ENCODE measurements around the gene SULT6B1.
A peak's percentile ranks its signal among the peaks of the same experiment; 100 is the strongest.
"Not testable (repeated sequence)": the region's sequence is repeated elsewhere in the genome, so short reads cannot be mapped to it uniquely, and the experiment has no call there.

The SULT6B1 gene

GRCh38 chr2:37196320-37197195 is 8.1 kb upstream of the SULT6B1 start, which contains the start of gene CEBPZOS:
TSS of gene CEBPZOS (plus strand) at chr2:37196496. CDS start at chr2:37199705, 3,209 bp downstream.
- DNase-seq: peak in 57 of 58 donors; percentile 19 to 92 (median 73)

- DNase-seq: not testable (repeated sequence)
Measured at GRCh38 chr2:37195862-37196319, 7.4 kb upstream of the SULT6B1 start.

- DNase-seq: no peak
Measured at GRCh38 chr2:37192551-37192950, 4.1 kb upstream of the SULT6B1 start.

DNA sequence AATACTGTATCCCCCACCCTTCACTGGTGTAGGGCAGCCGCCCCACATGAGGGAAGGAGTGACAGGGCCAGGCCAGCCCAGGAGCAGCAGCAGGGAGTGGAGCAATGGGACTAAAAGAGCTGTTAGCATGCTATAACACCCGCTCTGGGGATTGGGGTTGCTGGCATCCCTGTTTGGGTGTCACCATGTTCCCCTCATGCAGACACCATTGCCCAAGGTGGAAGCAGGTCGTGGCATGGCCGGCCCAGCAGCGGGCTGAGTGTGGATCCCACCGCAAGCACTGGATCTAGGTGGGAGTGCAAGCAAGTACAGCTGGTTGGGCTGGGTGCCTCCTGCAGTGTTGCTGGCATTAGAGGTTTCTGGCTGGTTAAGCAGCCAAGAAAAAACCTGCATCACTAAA is 3.3 kb upstream of the SULT6B1 start:
- DNase-seq: no peak

DNA sequence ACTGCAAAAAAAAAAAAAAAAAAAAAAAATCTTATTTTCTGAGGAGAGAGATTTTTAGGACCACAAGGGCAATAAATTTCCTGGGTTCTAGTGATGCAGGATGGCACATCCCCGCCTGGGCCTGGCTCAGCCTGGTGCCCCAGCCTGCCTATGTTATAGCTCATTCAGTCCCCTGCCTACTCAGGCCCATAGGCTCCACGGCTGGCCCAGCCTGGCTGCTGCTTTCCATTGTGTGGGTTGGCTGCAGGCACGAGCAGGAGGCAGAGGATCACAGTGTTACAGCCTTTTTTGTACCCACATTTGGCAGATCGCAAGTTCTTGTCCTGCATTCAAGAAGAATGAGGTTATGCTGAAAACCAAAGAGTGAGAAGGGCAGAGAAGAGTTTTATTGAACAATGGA is 2.8 kb upstream of the SULT6B1 start:
- DNase-seq: no peak

DNA sequence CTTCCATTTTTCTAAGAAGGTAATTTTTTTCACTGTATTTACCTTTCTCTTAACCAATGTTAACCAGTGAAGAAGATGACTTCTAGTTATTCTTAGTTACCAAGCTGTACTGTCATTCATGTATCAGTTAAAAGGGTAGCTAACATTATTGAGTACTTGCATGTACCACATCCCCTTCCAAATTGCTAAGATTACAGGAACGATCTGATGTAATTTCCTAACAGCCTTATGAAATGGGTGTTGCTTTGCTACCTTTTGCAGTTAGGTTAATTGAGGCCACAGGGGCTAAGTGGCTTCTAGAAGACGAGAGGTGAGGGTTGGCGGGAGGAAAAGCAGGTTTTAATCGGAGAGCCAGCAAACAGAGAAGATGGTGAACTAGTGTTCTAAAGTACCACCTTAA is 1.8 kb upstream of the SULT6B1 start:
- DNase-seq: no peak

DNA sequence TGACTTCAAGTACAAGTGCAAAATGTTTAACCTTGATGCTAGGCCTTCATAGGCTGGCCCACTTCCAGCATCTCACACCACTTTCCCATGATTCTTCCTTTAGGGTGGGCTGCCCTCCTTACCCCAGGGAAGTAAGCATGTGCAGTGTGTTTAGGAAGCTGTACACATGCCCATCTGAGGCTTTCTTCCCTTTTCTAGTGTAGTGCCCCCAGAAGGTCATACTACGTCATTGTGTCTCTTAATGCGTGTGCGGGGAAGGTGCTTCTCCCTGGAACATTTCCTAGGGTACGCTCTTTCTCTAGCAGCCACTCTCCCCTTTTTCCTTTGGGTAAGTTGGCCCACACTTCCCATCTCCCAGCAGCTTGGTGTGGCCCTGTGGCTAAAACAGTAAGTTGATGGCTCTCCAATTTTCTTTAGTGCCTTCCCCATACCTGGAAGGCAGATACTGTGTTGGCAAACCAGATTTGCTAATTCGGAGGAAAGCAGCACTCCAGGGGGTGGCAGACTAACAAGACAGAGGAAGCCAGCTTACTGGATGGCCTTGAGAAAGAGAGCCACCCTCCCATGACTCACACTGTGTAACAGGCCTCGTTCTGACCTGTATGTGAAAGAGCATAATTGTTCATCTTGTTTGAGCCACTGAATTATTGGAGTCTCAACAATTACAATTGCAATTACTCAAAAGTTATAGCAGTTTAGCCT is 1.1 kb upstream of the SULT6B1 start:
- peak in 5 of 58 donors; percentile 4 to 19 (median 6) for DNase-seq

DNA sequence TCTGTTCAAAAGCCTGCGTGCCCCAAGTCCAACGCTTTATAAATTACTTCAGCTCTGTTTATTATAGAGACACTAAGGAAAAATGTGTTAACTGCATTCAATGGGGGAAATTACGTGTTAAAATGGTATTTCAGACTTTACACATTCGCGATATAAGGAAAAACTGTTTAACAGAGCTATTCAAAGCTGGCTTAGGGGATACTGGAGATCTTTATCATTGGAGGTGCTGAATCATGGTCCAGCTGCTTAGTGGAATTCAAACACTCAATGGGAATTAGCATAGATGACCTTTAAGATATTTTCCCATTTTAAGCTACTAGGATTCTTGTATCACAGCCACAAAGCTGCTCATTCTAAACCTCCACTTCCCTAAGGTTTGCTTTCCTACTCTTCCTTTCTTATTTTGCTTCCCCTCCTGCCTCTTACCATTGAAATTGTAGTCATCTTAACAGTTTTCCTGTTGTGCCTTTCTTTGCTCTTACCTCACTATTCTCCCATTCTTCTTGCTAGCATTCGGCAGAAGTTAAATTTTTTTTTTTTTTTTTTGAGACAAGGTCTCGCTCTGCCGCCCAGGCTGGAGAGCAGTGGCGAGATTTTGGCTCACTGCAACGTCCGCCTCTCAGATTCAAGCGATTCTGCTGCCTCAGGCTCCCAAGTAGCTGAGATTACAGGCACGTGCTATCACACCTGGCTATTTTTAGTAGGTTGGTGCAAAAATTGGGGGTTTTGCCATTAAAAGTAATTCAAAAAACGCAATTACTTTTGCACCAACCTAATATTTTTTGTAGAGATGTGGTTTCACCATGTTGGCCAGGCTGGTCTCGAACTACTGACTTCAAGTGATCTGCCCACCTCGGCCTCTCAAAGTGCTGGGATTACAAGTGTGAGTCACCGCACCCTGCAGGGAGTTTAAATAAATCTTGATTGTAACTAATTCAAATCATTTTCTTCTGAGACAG is 6.5 kb downstream of the SULT6B1 start:
- DNase-seq: no peak

DNA sequence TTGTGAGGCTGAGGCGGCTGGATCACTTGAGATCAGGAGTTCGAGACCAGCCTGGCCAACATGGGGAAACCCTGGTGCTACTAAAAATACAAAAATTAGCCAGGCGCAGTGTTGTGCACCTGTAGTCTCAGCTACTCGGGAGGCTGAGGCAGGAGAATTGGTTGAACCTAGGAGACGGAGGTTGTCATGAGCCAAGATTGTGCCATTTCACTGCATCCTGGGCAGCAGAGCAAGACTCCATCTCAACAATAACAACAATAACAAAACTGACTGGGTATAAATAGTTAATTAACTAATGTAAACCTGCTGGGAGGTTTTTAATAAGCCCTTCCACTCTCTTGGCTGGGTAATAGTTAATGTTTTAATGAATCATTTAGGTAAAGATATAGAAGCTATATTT is 7.8 kb downstream of the SULT6B1 start:
- no peak for DNase-seq

DNA sequence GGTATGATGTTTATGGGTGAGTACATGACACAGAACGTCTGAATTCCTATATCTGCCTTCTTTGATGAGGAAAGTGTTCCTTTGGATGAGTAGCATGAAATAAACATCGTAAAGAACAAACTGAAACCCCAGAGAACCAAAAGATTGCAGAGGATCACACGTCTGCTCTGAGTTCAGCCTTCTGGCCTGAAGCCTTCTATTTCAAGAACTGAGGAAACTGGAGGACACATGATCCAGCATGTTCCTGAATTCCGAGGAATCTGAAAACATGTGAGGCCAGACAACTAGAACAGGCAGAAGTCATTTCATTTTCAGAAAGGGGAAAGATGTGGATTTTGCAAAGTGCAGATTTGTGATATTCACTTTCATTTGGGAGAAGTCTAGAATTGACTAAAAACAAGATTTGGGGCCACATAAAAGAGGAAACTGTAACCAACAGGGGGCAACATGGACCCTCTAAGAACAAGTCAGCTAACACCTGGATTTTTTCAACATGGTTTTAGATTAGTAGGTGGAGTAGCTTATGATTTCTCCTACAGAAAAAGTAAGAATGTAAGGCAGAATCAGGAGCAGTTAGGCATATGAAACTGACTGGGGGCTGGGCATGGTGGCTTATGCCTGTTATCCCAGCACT is 8.3 kb downstream of the SULT6B1 start:
- no peak for DNase-seq

GRCh38 chr2:37173741-37174140 is 14.7 kb downstream of the SULT6B1 start:
- DNase-seq: no peak

- DNase-seq: no peak
Measured at GRCh38 chr2:37171624-37171950, 16.9 kb downstream of the SULT6B1 start.

- no peak for DNase-seq
Measured at GRCh38 chr2:37168217-37168981, 20.1 kb downstream of the SULT6B1 start.

DNA sequence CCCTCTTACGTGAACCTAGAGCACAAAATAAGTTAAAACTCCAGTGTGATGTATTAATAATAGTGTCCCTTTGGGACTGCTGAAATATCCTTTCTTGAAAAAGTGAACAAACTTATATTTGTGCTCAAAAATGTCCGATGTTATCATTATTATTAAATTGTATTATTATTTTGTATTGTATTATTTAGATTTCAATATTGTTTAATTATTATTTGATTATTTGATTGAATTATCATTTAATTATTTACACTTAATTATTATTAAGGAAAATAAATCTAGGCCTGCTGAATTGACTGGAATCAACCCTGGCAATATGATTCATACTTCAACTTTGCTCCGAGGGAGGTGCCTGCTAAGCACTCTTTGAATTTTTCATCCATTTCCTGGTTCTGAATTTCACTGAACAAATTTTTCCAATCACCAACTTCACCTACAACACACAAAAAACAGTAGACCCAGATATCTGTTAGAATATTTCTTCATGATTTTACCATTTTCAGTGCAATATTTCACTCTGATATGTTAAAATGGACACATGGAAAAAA is 20.8 kb downstream of the SULT6B1 start:
- DNase-seq: no peak

GRCh38 chr2:37164757-37165156 is 23.7 kb downstream of the SULT6B1 start:
- DNase-seq: no peak

DNA sequence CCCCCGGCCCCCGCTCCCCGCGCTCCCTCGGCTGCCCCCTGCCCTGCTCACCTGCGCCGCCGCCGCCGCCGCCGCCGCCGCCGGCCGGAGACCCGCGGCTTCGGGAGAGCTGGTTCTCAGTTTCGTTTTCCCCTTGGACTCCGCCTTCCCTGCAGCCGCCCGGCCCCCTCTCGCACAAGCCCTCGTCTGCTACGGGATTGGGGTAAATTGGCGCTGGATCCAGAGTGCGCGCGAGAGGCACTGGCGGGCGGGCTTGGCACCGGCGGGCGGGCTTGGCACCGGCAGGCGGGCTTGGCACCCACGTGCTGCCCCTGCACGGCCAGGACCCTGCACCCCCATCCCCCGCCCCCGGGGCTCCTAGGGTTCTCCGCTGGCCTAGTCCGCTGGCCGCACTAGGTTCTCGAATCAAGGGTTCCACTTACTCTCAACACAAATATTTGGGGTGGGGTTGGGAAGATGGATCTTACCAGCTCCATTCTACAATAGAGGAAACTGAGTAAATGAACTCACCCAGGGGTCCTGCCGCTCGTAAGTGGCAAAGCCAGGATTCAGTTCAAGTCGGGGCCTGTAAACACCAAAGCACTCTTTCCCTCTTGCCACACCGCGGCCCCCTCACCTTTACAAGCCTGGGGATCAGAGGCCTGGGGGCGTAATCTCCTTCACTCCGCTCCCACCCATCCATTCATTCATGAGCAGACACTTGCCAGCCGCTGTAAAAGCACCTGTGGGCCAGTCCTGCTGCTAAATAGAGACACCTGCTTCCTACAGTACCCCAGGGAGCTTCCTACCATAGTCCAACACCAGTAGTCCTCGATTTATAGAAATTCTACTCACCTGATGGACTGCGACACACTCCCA is 31.4 kb downstream of the SULT6B1 start, which contains the start of gene EIF2AK2:
Gene EIF2AK2 (minus strand): TSS at position 124 of the 858 bp plus-strand sequence. CDS start 9,174 bp downstream, outside the sequence.
- DNase-seq: peak; percentile 19 to 84 (median 67)

DNA sequence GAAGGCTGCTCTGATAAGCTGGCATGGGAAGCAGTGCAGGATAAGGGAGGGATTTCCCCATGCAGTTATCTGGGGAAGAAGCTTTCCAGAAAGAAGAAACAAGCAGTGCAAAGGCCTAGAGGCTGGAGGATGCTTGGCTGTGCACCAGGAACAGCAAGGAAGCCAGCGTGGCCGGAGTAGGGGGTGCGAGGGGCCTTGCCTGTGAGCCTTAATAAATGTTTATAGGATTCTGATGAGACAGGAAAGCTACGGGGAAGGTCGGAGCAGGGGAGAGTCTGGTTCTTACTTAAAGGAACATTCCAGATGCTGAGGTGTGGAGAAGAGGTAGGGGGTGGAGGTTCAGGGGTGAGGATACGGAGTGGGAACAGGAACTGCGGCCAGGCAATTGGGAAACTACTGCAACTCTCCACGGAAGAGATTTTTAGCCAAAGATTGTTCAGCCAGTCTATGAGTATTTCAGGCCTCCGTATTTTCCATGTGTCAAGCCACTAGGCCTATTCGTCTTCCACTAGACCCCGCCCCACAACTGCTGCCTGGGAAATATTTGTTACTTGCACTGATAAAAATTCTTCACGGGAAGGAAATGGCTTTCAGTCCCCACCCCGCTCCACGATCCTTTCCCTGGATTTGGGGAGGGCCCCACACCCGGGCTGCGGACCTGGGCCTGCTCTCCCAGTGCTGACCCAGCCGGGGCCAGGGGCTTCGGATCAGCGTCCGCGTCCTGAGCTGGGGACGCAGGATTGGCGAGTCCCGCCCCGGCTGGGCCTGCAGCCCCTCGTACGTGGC is 32.2 kb downstream of the SULT6B1 start:
- DNase-seq: peak in 38 of 58 donors; percentile 4 to 76 (median 40)

DNA sequence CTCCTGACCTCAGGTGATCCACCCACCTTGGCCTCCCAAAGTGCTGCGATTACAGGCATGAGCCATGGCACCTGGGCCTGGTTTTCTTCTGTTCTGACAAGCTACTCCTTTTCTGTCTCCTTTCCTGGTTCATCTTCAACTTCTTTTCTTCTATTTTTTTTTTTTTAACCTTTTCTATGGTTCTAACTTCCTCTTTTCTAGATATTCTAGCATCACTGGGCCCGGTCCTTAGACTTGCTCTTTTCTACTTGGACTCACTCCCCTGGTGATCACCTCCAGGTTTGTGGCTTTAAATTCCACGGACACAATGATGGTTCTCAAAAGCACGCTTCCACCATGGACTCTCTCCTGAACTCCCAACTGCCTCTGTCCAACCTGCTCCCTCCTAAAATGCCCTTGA is 33.7 kb downstream of the SULT6B1 start:
- DNase-seq: no peak
